Activated T-cell treated with anti-CD3 and anti-CD28 coated beads, Interleukin-2, amount 50 U/mL, for 24 hours (primary cell): ENCODE data around the gene ERCC3.
"Not testable (repeated sequence)": the region's sequence is repeated elsewhere in the genome, so short reads cannot be mapped to it uniquely, and the experiment has no call there.

Experiments used
- DNase-seq: peaks from one replicate; pipeline ENCODE4 v3.0.0-alpha.2; 2020
- H3K27ac Mint-ChIP-seq: 2 replicates; pipeline ENCODE4 v1.8.0; 2020; ENCODE audit warnings: mild to moderate bottlenecking, mixed read lengths
- H3K27me3 Mint-ChIP-seq: 2 replicates; pipeline ENCODE4 v1.8.0; 2020; ENCODE audit warnings: mixed read lengths
- H3K36me3 Mint-ChIP-seq: 2 replicates; pipeline ENCODE4 v1.8.0; 2020; ENCODE audit warnings: low read depth, mixed read lengths
- H3K4me1 Mint-ChIP-seq: 2 replicates; pipeline ENCODE4 v1.8.0; 2020; ENCODE audit warnings: low read depth, mixed read lengths
- H3K4me3 Mint-ChIP-seq: 2 replicates; pipeline ENCODE4 v1.8.0; 2020; ENCODE audit warnings: mild to moderate bottlenecking, moderate library complexity, mixed read lengths
- H3K9me3 Mint-ChIP-seq: 2 replicates; pipeline ENCODE4 v1.8.0; 2020; ENCODE audit warnings: mixed read lengths

Gene ERCC3

DNA sequence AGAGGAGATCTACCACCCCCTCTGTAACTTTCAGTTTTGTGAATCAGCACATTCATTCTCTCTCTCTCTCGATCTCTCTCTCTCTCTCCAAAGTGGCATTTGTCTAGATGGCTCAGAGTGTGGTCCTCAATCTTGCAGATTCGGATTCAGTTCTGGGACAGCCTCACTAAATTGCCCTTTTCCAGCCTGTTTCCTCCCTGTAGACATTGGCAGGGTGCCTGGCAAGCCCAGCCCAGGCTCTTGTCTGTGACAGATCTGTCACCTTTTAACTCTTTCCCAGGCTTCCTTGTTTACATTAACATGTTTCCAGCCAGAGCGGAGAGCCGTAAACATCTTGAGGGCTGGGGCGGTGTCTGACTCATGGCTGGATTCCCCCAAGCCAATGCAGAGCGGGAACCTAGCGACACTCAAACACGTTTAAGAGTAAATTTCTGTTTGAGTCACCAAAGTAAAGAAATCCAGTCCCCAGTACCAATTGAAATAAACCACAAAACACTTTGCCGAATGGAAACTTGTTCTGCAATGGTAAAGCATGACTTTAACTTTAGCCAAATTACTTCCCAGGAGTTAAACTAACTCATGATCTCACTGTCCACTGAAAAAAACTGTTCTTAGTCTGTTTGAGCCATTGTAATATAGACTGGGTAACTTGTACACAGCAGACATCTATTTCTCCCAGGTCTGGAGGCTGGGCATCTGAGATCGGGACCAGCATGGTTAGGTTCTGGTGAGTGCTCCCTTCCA, 67.3 kb downstream of the ERCC3 start:
- Mint-ChIP-seq H3K36me3 (no peaks in the 10 kb centered on the region), H3K9me3 (no peaks in the 10 kb centered on the region), H3K4me3 (peak overlapping the region; percentile 64), H3K4me1 (peaks cover 13% of the 10 kb centered on the region), H3K27me3 (peaks cover 51% of the 10 kb centered on the region), H3K27ac (peak overlapping the region; percentile 88)
- peak; percentile 45 for DNase-seq

DNA sequence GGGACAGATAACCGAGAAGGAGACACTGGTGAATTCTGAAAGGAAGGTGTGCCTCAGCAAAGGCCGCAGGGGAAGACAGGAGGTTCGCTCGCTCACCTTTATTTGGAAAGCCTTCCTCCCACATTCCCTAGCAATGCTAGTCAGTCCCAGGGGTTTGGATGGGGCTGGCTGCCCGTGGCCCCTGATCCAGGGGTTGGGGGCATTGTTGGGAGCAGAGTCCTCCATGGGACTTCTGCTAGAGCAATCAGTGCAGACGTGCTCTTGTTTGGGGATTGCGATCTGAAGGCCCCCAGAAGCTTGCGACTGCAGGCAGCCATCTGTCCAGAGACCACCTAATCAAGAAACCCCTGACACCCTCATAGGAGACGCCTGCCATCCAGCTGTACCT, 67.8 kb downstream of the ERCC3 start:
- DNase-seq, result no peak
- H3K9me3 Mint-ChIP-seq, result no peaks in the 10 kb centered on the region
- peaks cover 13% of the 10 kb centered on the region for H3K4me1 Mint-ChIP-seq
- H3K36me3 Mint-ChIP-seq, result no peaks in the 10 kb centered on the region
- peaks cover 52% of the 10 kb centered on the region for H3K27me3 Mint-ChIP-seq
- H3K4me3 Mint-ChIP-seq, result peak overlapping the region; percentile 64
- H3K27ac Mint-ChIP-seq, result peak overlapping the region; percentile 88

DNA sequence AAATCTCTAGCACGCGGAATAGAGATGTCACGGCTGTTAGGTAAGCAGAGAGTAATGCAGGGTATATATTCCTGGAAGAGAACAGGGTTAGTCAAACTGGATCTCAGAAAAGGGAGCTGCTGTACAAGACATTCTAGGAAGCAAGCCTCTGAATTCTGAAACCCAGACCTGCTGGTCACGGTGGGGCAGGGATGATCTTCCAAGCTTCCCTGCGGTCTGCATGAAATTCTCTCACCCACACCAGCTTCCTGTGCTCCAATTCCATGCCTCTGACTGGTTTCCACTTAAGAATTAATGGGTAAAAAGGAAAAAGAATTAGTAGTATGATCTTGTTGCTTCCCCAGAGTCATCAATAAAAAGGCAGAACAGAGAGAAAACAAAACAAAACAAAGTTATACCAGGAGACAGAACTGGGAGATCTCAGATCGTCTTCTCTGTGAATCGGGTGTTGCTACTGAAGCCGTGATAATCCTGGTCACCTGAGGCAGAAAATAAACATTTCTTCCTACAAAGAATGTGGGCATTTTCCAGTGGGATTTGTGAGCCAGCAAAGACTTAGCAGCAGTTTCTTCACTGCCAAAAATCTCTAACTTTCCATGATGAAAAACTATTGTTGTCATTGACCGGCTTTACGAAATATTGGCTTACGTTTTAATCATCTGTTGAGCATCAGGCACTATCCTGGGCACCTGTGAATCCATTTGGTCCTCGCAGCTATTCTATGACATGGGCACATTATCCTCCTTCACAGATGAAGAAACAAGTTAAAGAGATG, 68.6 kb downstream of the ERCC3 start:
- H3K9me3 Mint-ChIP-seq, result no peaks in the 10 kb centered on the region
- DNase-seq, result no peak
- H3K36me3 Mint-ChIP-seq, result no peaks in the 10 kb centered on the region
- H3K27ac Mint-ChIP-seq, result no peak overlapping the region
- peaks cover 19% of the 10 kb centered on the region for H3K4me1 Mint-ChIP-seq
- H3K4me3 Mint-ChIP-seq, result no peak overlapping the region
- H3K27me3 Mint-ChIP-seq, result peaks cover 60% of the 10 kb centered on the region

DNA sequence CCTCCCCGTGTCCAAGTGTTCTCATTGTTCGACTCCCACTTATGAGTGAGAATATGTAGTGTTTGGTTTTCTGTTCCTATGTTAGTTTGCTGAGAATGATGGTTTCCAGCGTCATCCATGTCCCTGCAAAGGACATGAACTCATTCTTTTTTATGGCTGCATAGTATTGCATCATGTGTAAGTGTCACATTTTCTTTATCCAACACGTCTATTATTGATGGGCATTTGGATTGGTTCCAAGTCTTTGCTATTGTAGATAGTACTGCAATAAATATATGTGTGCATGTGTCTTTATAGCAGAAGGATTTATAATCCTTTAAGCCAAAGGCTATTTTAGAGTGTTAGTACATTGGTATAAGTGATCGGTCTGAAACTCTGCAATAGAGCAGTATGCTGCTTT, 69.8 kb downstream of the ERCC3 start:
- H3K36me3 Mint-ChIP-seq, H3K4me3 Mint-ChIP-seq, H3K27ac Mint-ChIP-seq, DNase-seq, H3K9me3 Mint-ChIP-seq: not testable (repeated sequence)
- H3K27me3 Mint-ChIP-seq, result peaks cover 63% of the 10 kb centered on the region
- H3K4me1 Mint-ChIP-seq, result peaks cover 22% of the 10 kb centered on the region

DNA sequence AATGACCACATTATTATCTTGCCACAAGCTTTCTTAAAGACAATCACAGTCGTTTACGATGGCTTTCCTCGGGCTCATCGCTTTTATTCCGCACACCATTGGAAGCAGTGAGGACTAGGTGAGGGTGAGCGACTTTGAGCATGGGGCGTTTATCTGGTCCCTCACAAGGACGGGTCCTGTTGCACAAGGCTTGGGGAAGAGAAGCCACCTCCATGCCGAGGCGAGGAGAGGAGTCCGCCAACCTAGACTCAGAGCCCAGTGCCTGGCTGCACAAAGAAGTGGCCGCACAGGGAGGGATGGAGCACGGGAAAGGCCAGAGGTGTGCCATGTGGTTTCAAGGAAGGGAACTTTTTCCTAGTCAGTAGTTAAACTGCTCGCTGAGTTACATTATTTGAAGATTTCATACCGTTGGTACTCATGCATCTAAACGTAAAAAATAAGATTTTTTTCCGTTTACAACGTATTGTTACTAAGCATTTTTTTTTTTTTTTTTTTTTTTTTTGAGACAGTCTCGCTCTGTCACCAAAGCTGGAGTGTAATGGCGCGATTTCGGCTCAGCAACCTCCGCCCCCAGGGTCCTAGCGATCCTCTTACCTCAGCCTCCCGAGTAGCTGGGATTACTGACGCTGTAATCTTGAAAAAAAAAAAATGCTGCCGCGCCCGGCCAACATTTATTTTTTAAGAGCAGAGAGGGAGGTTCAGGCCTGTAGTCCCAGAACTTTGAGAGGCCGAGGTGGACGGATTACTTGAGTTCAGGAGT, 73.0 kb downstream of the ERCC3 start:
- no peaks in the 10 kb centered on the region for H3K36me3 Mint-ChIP-seq
- no peak overlapping the region for H3K27ac Mint-ChIP-seq
- peak; percentile 37 for DNase-seq
- peak overlapping the region; percentile 75 for H3K4me3 Mint-ChIP-seq
- peaks cover 18% of the 10 kb centered on the region for H3K4me1 Mint-ChIP-seq
- H3K9me3 Mint-ChIP-seq, result peaks cover 2% of the 10 kb centered on the region
- peaks cover 77% of the 10 kb centered on the region for H3K27me3 Mint-ChIP-seq

DNA sequence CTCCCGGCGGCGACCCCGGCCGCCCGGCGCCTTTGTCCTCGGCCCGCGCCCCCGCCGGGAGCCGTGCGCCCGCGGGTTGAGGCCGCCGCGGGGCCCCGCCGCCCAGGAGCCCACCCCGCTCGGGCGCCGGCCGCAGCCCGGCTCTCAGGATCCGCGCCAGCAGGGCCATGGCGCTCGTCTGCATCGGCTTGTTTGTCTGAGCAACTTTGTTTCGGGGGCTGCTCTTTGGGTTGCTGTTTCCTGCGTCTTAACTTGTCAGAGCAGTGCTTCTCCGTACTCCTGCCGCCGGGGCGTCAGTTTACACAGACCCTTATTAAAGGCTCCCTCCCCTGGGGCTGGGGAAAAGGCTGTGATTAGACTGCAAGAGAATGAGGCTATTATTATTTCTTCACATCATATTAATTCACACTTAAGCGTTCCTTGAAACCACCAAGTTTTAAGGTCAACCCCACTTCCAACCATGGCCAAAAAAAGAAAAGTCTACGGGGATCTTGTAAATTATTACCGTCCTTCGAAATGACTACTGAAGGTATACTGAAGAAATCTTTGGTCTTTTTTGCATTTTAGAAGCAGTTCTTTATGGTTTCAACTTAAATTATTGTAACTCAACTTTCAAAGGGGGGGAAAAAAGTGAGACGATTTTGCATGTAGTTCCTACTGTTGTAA, 73.7 kb downstream of the ERCC3 start, which contains the start of gene CYP27C1:
Gene CYP27C1 (minus strand): TSS at position 198 of the 666 bp plus-strand sequence. CDS start 29 bp downstream, at position 169.
- Mint-ChIP-seq H3K4me3 (peak within 1 kb of the TSS; percentile 75), H3K36me3 (no peaks in the 10 kb centered on the region), H3K27ac (no peak within 1 kb of the TSS), H3K9me3 (peaks cover 2% of the 10 kb centered on the region), H3K4me1 (peaks cover 15% of the 10 kb centered on the region), H3K27me3 (peaks cover 73% of the 10 kb centered on the region)
- DNase-seq, result no peak

DNA sequence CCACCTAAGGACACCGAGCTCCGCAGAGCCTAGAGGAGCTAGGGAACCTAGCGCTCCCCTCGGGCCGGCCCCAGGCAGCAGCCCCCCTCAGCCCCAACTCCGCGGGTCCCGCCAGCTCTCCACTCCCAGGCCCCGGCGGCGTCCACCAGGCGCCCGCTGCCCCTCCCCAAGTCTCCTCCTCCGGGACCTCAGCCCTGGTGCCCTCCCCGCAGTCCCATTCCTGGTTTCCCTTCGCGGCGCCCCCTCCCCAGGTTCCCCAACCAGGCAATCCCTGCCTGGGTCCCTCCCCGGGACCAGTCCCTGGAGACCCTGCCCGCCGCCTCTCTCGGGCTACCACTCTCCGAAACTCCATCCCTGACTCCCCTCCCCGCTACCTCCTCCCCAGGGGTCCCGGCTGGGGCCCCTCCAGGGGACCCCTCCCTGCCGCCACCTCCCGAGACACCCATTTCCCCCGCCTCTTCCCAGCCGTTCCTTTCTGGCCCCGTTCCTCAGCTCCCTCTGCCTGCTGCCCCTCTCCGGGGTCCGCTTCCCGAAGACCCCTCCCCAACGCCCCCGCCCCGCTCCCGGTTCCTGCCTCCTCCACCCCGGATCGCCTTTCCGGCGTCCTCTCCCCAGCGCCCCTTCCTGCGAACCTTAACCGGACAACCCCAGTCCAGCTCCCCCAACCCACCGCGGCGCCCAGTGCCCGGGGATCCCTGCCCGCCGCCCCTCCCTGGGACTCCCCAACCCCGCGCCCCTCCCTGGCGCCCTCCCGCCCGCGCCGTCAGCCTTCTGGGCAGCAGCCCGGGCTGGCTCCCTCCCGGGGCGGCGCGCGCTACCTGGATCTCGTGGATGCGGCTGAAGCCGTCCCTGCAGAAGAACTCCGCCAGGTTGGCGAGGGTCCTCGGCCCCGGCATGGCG, 74.5 kb downstream of the ERCC3 start:
- H3K9me3 Mint-ChIP-seq, result peaks cover 2% of the 10 kb centered on the region
- H3K4me1 Mint-ChIP-seq, result peaks cover 15% of the 10 kb centered on the region
- no peak for DNase-seq
- peak overlapping the region; percentile 51 for H3K4me3 Mint-ChIP-seq
- peaks cover 69% of the 10 kb centered on the region for H3K27me3 Mint-ChIP-seq
- H3K36me3 Mint-ChIP-seq, result no peaks in the 10 kb centered on the region
- H3K27ac Mint-ChIP-seq, result no peak overlapping the region

DNA sequence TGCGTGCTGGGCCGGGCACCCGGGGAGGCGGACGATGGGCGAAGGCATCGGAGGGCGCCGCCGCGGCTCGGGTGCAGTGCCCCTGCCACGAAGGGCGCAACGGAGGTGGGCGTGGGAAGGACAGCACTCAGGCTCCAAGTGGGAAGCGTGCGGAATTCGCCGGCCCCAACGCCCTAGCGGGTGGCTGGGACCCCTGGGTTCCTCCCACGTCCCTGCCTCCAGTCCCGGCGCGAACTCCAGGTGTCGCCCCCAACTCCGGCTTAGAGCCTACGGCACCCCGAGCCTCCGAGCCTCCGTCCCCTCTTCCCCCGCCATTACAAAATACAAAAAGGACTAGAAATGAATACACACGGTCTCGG, 75.2 kb downstream of the ERCC3 start:
- H3K4me3 Mint-ChIP-seq, result peak overlapping the region; percentile 47
- peaks cover 15% of the 10 kb centered on the region for H3K4me1 Mint-ChIP-seq
- H3K27ac Mint-ChIP-seq, result no peak overlapping the region
- H3K27me3 Mint-ChIP-seq, result peaks cover 66% of the 10 kb centered on the region
- H3K36me3 Mint-ChIP-seq, result no peaks in the 10 kb centered on the region
- peaks cover 2% of the 10 kb centered on the region for H3K9me3 Mint-ChIP-seq
- DNase-seq, result no peak

DNA sequence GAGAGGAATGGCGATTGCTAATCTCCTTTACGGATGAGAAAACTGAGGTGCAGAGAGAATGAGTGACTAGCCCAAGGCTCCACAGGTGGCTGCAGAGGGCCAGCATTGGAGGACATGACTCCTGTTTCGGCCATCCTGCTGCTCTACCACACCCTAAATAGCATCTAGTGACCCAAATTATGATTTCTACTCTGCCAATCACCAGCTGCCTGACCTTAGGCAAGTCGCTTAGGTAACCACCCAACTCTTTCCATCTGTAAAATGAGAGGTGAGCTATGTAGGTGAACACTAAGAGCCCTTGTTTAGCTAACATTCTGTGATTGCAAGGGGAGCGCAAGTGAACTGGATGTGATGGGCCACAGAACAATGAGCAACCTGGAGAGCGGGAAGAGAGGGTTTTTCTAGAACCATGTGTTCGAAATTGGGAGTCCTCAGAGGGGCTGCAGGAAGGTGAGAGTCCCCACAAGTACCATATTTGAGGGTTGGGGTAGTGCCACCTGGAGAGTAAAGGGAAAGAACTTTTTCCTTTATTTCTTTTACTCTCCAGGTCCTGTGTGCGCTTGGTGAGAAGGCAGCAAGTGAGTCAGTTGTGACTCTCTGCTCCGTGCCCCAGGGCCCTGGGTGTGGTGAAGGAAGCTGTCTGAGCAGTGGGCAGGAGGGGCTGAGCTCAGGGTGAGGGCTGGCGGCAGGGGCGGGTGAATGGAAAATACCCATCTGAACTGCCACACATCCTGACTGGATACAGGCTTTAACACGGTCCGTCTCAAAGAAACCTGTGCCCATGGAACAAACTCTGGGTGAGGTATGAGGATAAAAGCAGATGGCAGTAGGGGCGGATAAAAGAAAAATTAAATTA, 76.2 kb downstream of the ERCC3 start:
- Mint-ChIP-seq H3K27me3 (peaks cover 68% of the 10 kb centered on the region), H3K36me3 (no peaks in the 10 kb centered on the region), H3K27ac (no peak overlapping the region), H3K9me3 (peaks cover 2% of the 10 kb centered on the region), H3K4me3 (no peak overlapping the region), H3K4me1 (peaks cover 15% of the 10 kb centered on the region)
- no peak for DNase-seq

DNA sequence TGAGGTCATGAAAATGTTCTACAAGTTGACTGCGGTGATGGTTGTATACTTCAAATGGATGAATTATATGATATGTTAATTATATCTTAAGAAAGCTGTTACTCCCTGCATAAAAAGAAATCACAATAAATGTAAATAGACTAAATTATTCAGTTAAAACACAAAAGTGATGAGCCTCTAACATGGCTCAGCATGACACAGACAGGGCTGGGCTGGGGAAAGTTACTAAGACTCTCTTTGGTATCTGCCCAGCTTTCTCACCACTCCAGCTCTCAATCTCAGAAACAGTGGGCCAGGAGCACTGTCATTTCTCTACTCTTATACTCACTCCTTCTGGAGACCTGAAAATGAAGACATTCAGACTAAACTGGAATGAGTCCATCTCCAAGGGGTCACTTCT, 77.4 kb downstream of the ERCC3 start:
- Mint-ChIP-seq H3K36me3 (no peaks in the 10 kb centered on the region), H3K9me3 (peaks cover 2% of the 10 kb centered on the region), H3K4me1 (peaks cover 15% of the 10 kb centered on the region), H3K27me3 (peaks cover 79% of the 10 kb centered on the region), H3K4me3 (no peak overlapping the region), H3K27ac (no peak overlapping the region)
- no peak for DNase-seq

DNA sequence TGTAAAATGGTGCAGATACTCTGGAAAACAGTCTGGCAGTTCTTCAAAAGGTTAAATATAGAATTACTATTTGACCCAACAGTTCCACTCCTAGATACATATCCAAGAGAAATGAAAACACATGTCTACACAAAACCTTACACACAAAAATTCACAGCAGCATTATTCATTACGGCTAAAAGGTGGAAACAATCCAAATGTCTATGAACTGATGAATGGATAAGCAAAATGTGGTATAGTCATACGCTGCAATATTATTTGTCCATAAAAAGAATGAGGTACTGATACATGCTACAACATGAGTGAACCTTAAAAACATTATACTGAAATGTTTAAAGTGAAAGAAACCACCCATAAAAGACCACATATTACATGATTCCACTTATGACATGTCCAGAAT, 77.8 kb downstream of the ERCC3 start:
- peaks cover 15% of the 10 kb centered on the region for H3K4me1 Mint-ChIP-seq
- no peak for DNase-seq
- H3K36me3 Mint-ChIP-seq, result no peaks in the 10 kb centered on the region
- H3K27ac Mint-ChIP-seq, result no peak overlapping the region
- peaks cover 2% of the 10 kb centered on the region for H3K9me3 Mint-ChIP-seq
- H3K27me3 Mint-ChIP-seq, result peaks cover 79% of the 10 kb centered on the region
- no peak overlapping the region for H3K4me3 Mint-ChIP-seq

DNA sequence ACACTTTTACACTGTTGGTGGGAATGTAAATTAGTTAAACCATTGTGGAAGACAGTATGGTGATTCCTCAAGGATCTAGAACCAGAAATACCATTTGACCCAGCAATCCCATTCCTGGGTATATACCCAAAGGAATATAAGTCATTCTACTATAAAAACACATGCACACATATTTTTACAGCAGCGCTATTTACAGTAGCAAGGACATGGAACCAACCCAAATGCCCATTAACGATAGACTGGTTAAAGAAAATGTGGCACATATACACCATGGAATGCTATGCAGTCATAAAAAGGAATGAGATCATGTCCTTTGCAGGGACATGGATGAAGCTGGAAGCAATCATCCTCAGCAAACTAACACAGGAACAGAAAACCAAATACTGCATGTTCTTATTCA, 79.7 kb downstream of the ERCC3 start:
- DNase-seq, H3K27ac Mint-ChIP-seq, H3K9me3 Mint-ChIP-seq, H3K36me3 Mint-ChIP-seq, H3K4me3 Mint-ChIP-seq, H3K4me1 Mint-ChIP-seq: not testable (repeated sequence)
- H3K27me3 Mint-ChIP-seq, result peaks cover 73% of the 10 kb centered on the region

DNA sequence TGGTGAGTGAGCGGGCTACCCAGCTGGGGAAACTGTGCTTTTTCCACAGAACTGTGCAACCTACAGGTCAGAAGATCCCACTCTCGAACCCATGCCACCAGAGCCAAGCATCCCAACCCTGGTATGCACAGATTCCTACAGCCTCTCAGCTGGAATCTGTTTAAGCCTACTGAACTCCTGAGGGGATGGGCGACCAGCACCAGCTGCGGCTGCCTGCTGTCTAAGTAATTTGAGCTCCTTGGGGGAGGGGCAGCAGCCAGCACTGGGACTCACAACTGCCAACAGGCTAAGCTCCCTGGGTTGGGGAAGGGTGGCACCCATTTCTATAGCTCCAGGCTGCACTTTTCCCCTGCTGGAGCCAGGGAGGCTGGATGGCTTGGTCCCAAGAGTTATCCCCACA, 85.6 kb downstream of the ERCC3 start:
- H3K9me3 Mint-ChIP-seq, result no peaks in the 10 kb centered on the region
- no peak for DNase-seq
- no peak overlapping the region for H3K4me3 Mint-ChIP-seq
- H3K27ac Mint-ChIP-seq, result no peak overlapping the region
- H3K36me3 Mint-ChIP-seq, result no peaks in the 10 kb centered on the region
- no peaks in the 10 kb centered on the region for H3K4me1 Mint-ChIP-seq
- peaks cover 62% of the 10 kb centered on the region for H3K27me3 Mint-ChIP-seq
